ENCODE data around the gene RRAS2. TPM values are rescaled to one million over a fixed set of nuclear protein-coding genes. Genes with fewer than 3 reads are reported as not detected.

Gene RRAS2
- polyA plus RNA-seq, 1 of the 3 experiments (the other 2 are of a cell fraction), result 53.3 TPM

- Histone ChIP-seq H3K9ac (no peak overlapping the region), H3K79me2 (ENCODE audit: insufficient read depth) (no peaks in the 10 kb centered on the region), H3K36me3 (replicated peaks in 1 of 2; ENCODE audit: control insufficient read depth in 1 of 2, insufficient read depth in 2 of 2, low read length in 1 of 2) (no peaks in the 10 kb centered on the region), H3F3A (replicated peaks; ENCODE audit: insufficient read depth) (no peaks in the 10 kb centered on the region), H3K4me1 (ENCODE audit: control insufficient read depth in 1 of 2, insufficient read depth in 2 of 2, low read depth in 1 of 2, low read length in 1 of 2) (peaks cover 0 to 11% of the 10 kb centered on the region in 2 experiments; a peak in 1 of 4 replicates), H3K27ac (ENCODE audit: low read depth in 2 of 2, low read length in 1 of 2) (no peak overlapping the region), H3K4me2 (no peak overlapping the region), H3K27me3 (ENCODE audit: insufficient read depth) (no peaks in the 10 kb centered on the region), H3K9me2 (no peaks in the 10 kb centered on the region), H3K4me3 (ENCODE audit: low read depth in 2 of 2, low read length in 1 of 2) (no peak overlapping the region), H3K9me3 (no peaks in the 10 kb centered on the region), H2AFZ (ENCODE audit: low read depth) (no peak overlapping the region), H4K20me1 (ENCODE audit: insufficient read depth) (no peaks in the 10 kb centered on the region)
- no peak for DNase-seq
- ChIA-PET CTCF (no interaction called here), POLR2A (no interaction called here)
- TF ChIP-seq NRF1 (IDR thresholded peaks at IDR 0.05; ENCODE audit: low read depth, low read length), result no peak
- TF ChIP-seq JUND (IDR thresholded peaks at IDR 0.05), result no peak
- TF ChIP-seq PBX3 (IDR thresholded peaks at IDR 0.05), result no peak
- TF ChIP-seq TAF1 (IDR thresholded peaks at IDR 0.05; ENCODE audit: borderline replicate concordance, low read depth, low read length), result no peak
- TF ChIP-seq GATA2 (CRISPR knock-in tag; IDR thresholded peaks at IDR 0.05), result no peak
- TF ChIP-seq EP300 (IDR thresholded peaks at IDR 0.05; ENCODE audit: borderline replicate concordance in 1 of 2, low read depth in 1 of 2, low read length in 1 of 2), result no peak
- no peak for TF ChIP-seq USF2 (IDR thresholded peaks at IDR 0.05; ENCODE audit: borderline replicate concordance, low read depth, low read length)
- TF ChIP-seq TCF12 (IDR thresholded peaks at IDR 0.05), result no peak
- TF ChIP-seq FOXJ3 (CRISPR knock-in tag; IDR thresholded peaks at IDR 0.05), result no peak
- WGBS (ENCODE audit: low lambda C conversion rate), result 37% methylated on average over 2 of the region's 2 CpGs
These were observed 103.8 kb downstream of the RRAS2 start for GRCh38 chr11:14255238-14255534.

- Histone ChIP-seq H3K27ac (ENCODE audit: low read depth in 2 of 2, low read length in 1 of 2) (no peak overlapping the region), H4K20me1 (ENCODE audit: insufficient read depth) (no peaks in the 10 kb centered on the region), H3K4me1 (ENCODE audit: control insufficient read depth in 1 of 2, insufficient read depth in 2 of 2, low read depth in 1 of 2, low read length in 1 of 2) (peaks cover 0 to 11% of the 10 kb centered on the region in 2 experiments; a peak in 1 of 4 replicates), H3K9me2 (no peaks in the 10 kb centered on the region), H3K36me3 (replicated peaks in 1 of 2; ENCODE audit: control insufficient read depth in 1 of 2, insufficient read depth in 2 of 2, low read length in 1 of 2) (no peaks in the 10 kb centered on the region), H3K9ac (no peak overlapping the region), H3K4me2 (no peak overlapping the region), H3K79me2 (ENCODE audit: insufficient read depth) (no peaks in the 10 kb centered on the region), H3K27me3 (ENCODE audit: insufficient read depth) (no peaks in the 10 kb centered on the region), H3K9me3 (no peaks in the 10 kb centered on the region), H3K4me3 (ENCODE audit: low read depth in 2 of 2, low read length in 1 of 2) (no peak overlapping the region), H3F3A (replicated peaks; ENCODE audit: insufficient read depth) (no peaks in the 10 kb centered on the region), H2AFZ (ENCODE audit: low read depth) (no peak overlapping the region)
- CTCF ChIA-PET, result interaction anchor here (1.9 to 6.3 kb wide), 2 partner anchors 298 to 482 kb away, joined by 10 to 50 read pairs; no protein-coding TSS in a partner anchor
- no peak for DNase-seq
- POLR2A ChIA-PET, result no interaction called here
- 85% methylated on average over 13 of the region's 13 CpGs for WGBS (ENCODE audit: low lambda C conversion rate)
- TF ChIP-seq FOXM1 (IDR thresholded peaks at IDR 0.05; ENCODE audit: low read depth) (no peak), RCOR1 (IDR thresholded peaks at IDR 0.05; ENCODE audit: low read length) (no peak), GABPA (IDR thresholded peaks at IDR 0.05; ENCODE audit: low read depth) (no peak), EZH2phosphoT487 (IDR thresholded peaks at IDR 0.05; ENCODE audit: borderline replicate concordance, low read depth) (no peak), SIN3A (IDR thresholded peaks at IDR 0.05; ENCODE audit: borderline replicate concordance, low read depth, low read length) (no peak)
These were observed 104.3 kb downstream of the RRAS2 start for GRCh38 chr11:14254533-14255237.

All from SK-N-SH (cell line).